Left lung (tissue), 10 donors: ENCODE results near the gene TOE1. TPM values are rescaled to one million over a fixed set of nuclear protein-coding genes. Genes with fewer than 3 reads are reported as not detected.

Experiments
- ATAC-seq: fragments of 200-7000 bp; cut with Tn5 transposase; one replicate; pipeline ENCODE4 v1.9.1; 2020; ENCODE audit warnings: moderate library complexity
- DNase-seq, 4 donors: peaks; one replicate each; pipeline ENCODE4 v3.0.0-alpha.2; 2013 to 2020
- H3K27ac ChIP-seq, 2 donors: fragments of 200-600 bp; sonication (generic) in 1 of 2; one replicate each; pipeline versions ENCODE4 v1.5.0 to v1.8.0; 2020 to 2021
- H3K27me3 ChIP-seq, 2 donors: fragments of 200-600 bp; sonication (generic) in 1 of 2; one replicate each; pipeline versions ENCODE4 v1.5.0 to v1.8.0; 2020 to 2021
- H3K36me3 ChIP-seq, 2 donors: fragments of 200-600 bp; sonication (generic) in 1 of 2; one replicate each; pipeline versions ENCODE4 v1.5.0 to v1.8.0; 2020 to 2021
- H3K4me1 ChIP-seq, 2 donors: fragments of 200-600 bp; one replicate each; pipeline ENCODE4 v1.8.0; 2021
- H3K4me3 ChIP-seq, 2 donors: fragments of 200-600 bp; sonication (generic) in 1 of 2; one replicate each; pipeline versions ENCODE4 v1.5.0 to v1.8.0; 2020 to 2021; ENCODE audit warnings: mild to moderate bottlenecking in 1 of 2
- H3K9me3 ChIP-seq, 2 donors: fragments of 200-600 bp; sonication (generic) in 1 of 2; one replicate each; pipeline versions ENCODE4 v1.5.0 to v1.8.0; 2020 to 2021
- CTCF ChIP-seq, 2 donors: fragments of 200-600 bp; sonication (generic) in 1 of 2; IDR thresholded peaks; one replicate each; pipeline versions ENCODE4 v1.5.0 to v1.8.0; 2021; ENCODE audit warnings: antibody characterized with exemption in 2 of 2
- intact Hi-C, 2 donors: fragments of 100-400 bp; cut with DNase I; formaldehyde crosslinking; loops; one replicate each; pipeline versions ENCODE4 v1.11.2 to v1.14.2; 2022
- polyA plus RNA-seq, 6 donors: library from polyadenylated mRNA; unstranded; fragments of 120-200 nt; gene quantifications; one replicate each; pipeline ENCODE4 v1.2.1, GENCODE V29; 2013; ENCODE audit not compliant: insufficient read length in 6 of 6
- total RNA-seq, 2 donors: library from RNA; stranded (reverse); fragmentation: NEBNext Ultra II Directional; extraction: Animal tissue kit (Norgen Biotek cat#: 25700); gene quantifications; one replicate each; pipeline ENCODE4 v1.2.1, GENCODE V29; 2021
- donor health status: DM: no; HTN: yes; CAD: no.
- donor health status: DM: no; HTN: no; CAD: no.

The TOE1 gene
- total and polyA plus RNA-seq, 8 donors = 6.6 to 14.3 (median 12.6) TPM

GRCh38 chr1:45303520-45304310 lies 36.3 kb upstream of the TOE1 start:
- intact Hi-C loops = loop anchor here in 1 of 2 donors (5.0 kb wide), 2 partner anchors 189 to 291 kb away; partner anchors contain the start of genes HECTD3, TESK2 and UROD

GRCh38 chr1:45304311-45305081 lies 35.5 kb upstream of the TOE1 start:
- ATAC-seq = peak; percentile 1
- no peak for TF ChIP-seq CTCF (IDR thresholded peaks at IDR 0.05)
- H3K4me1 ChIP-seq = peaks cover 15 to 18% of the 10 kb centered on the region in 2 donors
- H3K4me3 ChIP-seq = peak overlapping the region; percentile 60 to 77
- no peaks in the 10 kb centered on the region for H3K36me3 ChIP-seq
- DNase-seq = peak in 1 of 4 donors; percentile 31
- no peaks in the 10 kb centered on the region for H3K9me3 ChIP-seq
- no peaks in the 10 kb centered on the region for H3K27me3 ChIP-seq
- intact Hi-C loops = loop anchor here in 1 of 2 donors (5.0 kb wide), 2 partner anchors 188 to 292 kb away; partner anchors contain the start of genes HECTD3, TESK2 and UROD
- peak overlapping the region; percentile 89 to 94 for H3K27ac ChIP-seq

More at GRCh38 chr1:45303520-45304310, 36.3 kb upstream of the TOE1 start:
- Histone ChIP-seq H3K4me3 (peak overlapping the region; percentile 60 to 77), H3K9me3 (no peaks in the 10 kb centered on the region), H3K27me3 (no peaks in the 10 kb centered on the region), H3K27ac (peak overlapping the region; percentile 89 to 94), H3K4me1 (peaks cover 15 to 18% of the 10 kb centered on the region in 2 donors), H3K36me3 (no peaks in the 10 kb centered on the region)
- ATAC-seq = peak; percentile 96
- TF ChIP-seq CTCF (IDR thresholded peaks at IDR 0.05) = peak; percentile 53 to 55
- peak; percentile 96 to 100 (median 99) for DNase-seq

GRCh38 chr1:45305231-45305630 lies 34.7 kb upstream of the TOE1 start:
- no peak overlapping the region for H3K4me3 ChIP-seq
- H3K36me3 ChIP-seq = no peaks in the 10 kb centered on the region
- intact Hi-C loops = no loop called here
- ATAC-seq (no peak), DNase-seq (no peak)
- H3K4me1 ChIP-seq = peaks cover 15 to 18% of the 10 kb centered on the region in 2 donors
- TF ChIP-seq CTCF (IDR thresholded peaks at IDR 0.05) = no peak
- H3K27me3 ChIP-seq = no peaks in the 10 kb centered on the region
- H3K27ac ChIP-seq = no peak overlapping the region
- no peaks in the 10 kb centered on the region for H3K9me3 ChIP-seq

- ATAC-seq = no peak
- H3K4me3 ChIP-seq = no peak overlapping the region
- DNase-seq = no peak
Measured at GRCh38 chr1:45306319-45306718, 33.7 kb upstream of the TOE1 start.

More at GRCh38 chr1:45306319-45306718, 33.7 kb upstream of the TOE1 start:
- H3K27ac ChIP-seq = no peak overlapping the region
- no peak for TF ChIP-seq CTCF (IDR thresholded peaks at IDR 0.05)
- intact Hi-C loops = no loop called here
- H3K4me1 ChIP-seq = peaks cover 15% of the 10 kb centered on the region in 2 donors
- no peaks in the 10 kb centered on the region for H3K9me3 ChIP-seq
- H3K36me3 ChIP-seq = no peaks in the 10 kb centered on the region
- no peaks in the 10 kb centered on the region for H3K27me3 ChIP-seq
